HepG2 (cell line): ENCODE data around the gene GPR42. TPM values are rescaled to one million over a fixed set of nuclear protein-coding genes. Genes with fewer than 3 reads are reported as not detected.
A peak's percentile ranks its signal among the peaks of the same experiment; 100 is the strongest.

Source experiments
- ATAC-seq: fragments of 200-7000 bp; cut with Tn5 transposase; 3 replicates; pipeline ENCODE4 v1.9.1; 2020; ENCODE audit warnings: mild to moderate bottlenecking, moderate library complexity
- BruUV-seq: library from RNA; stranded (reverse); fragments of 400-500 nt; replicated peaks from 2 replicates; lab custom pipeline; 2021; lab: Mats Ljungman, UMichigan
- CTCF ChIA-PET: fragments of 300-600 bp; formaldehyde crosslinking; extraction: SDS; loops from one replicate; lab custom pipeline; 2021; ENCODE audit warnings: low total read pairs, inconsistent platforms, low intra/inter-chr PET ratio; lab: Yijun Ruan, JAX
- POLR2A ChIA-PET: fragments of 350-600 bp; sonication (Branson Sonifier 250); formaldehyde crosslinking; loops from one replicate; lab custom pipeline; 2020; ENCODE audit warnings: antibody characterized with exemption, inconsistent platforms; lab: Yijun Ruan, JAX
- DNase-seq: peaks from one replicate; pipeline ENCODE4 v3.0.0-alpha.2; 2015; ENCODE audit warnings: low spot score
- FAIRE-seq: peaks from 3 replicates; lab custom pipeline; 2011; peaks lifted over from hg19 to GRCh38; lab: Jason Lieb, UNC
- H2AFZ ChIP-seq: one replicate; pipeline ENCODE4 v1.6.1; 2011; ENCODE audit warnings: low read length, inconsistent platforms
- H3K27ac ChIP-seq: fragments of 300-600 bp; 3 replicates; pipeline ENCODE4 v1.8.0; 2011; ENCODE audit warnings: mixed run types, mild to moderate bottlenecking, mixed read lengths, low read length, inconsistent platforms; ENCODE audit not compliant: insufficient read depth; ENCODE audit errors: extremely low read length
- H3K27me3 ChIP-seq, 2 experiments: fragments of 200-600 bp in 1 of 2; 2 replicates in 1 of 2; 3 replicates in 1 of 2; pipeline versions ENCODE4 v1.6.0 to v1.8.0; 2011; ENCODE audit warnings: low read length in 2 of 2, mild to moderate bottlenecking in 2 of 2, moderate library complexity in 2 of 2, inconsistent platforms in 1 of 2; ENCODE audit not compliant: insufficient read depth in 2 of 2, control insufficient read depth in 1 of 2
- H3K36me3 ChIP-seq, 2 experiments: fragments of 200-600 bp in 1 of 2; replicated peaks in 1 of 2; 2 replicates in 1 of 2; 3 replicates in 1 of 2; pipeline versions ENCODE4 v1.5.1 to v1.8.0; 2011; ENCODE audit warnings: low read length in 2 of 2, inconsistent platforms in 1 of 2; ENCODE audit not compliant: insufficient read depth in 2 of 2, control insufficient read depth in 1 of 2
- H3K4me1 ChIP-seq: 2 replicates; pipeline ENCODE4 v1.5.1; 2012; ENCODE audit warnings: low read length, inconsistent platforms; ENCODE audit not compliant: insufficient read depth
- H3K4me2 ChIP-seq: 2 replicates; pipeline ENCODE4 v1.6.0; 2011; ENCODE audit warnings: low read depth, low read length, inconsistent platforms
- H3K4me3 ChIP-seq, 3 experiments: fragments of 200-600 bp in 1 of 3; sonication (generic), shearing (Covaris generic) in 1 of 3; replicated peaks in 1 of 3; 2 replicates each; pipeline ENCODE4 v1.5.1; 2011 to 2016; ENCODE audit warnings: low read length in 3 of 3, inconsistent platforms in 2 of 3, low read depth in 2 of 3, mild to moderate bottlenecking in 2 of 3, control low read depth in 1 of 3, mixed read lengths in 1 of 3; ENCODE audit not compliant: insufficient read depth in 1 of 3
- H3K79me2 ChIP-seq: one replicate; pipeline ENCODE4 v1.6.1; 2011; ENCODE audit warnings: low read length, inconsistent platforms; ENCODE audit not compliant: insufficient read depth
- H3K9ac ChIP-seq: 2 replicates; pipeline ENCODE4 v1.6.0; 2011; ENCODE audit warnings: mild to moderate bottlenecking, low read depth, low read length, inconsistent platforms; ENCODE audit not compliant: insufficient read depth
- H3K9me3 ChIP-seq: 2 replicates; pipeline ENCODE4 v1.5.1; 2012; ENCODE audit warnings: mild to moderate bottlenecking, low read length
- H4K20me1 ChIP-seq: 2 replicates; pipeline ENCODE4 v1.6.0; 2011; ENCODE audit warnings: inconsistent platforms, mild to moderate bottlenecking, low read length, moderate library complexity; ENCODE audit not compliant: insufficient read depth
- HDAC6 ChIP-seq: fragments of 200-600 bp; sonication (generic); IDR thresholded peaks from 2 replicates; pipeline ENCODE4 v1.7.0; 2017; ENCODE audit warnings: mild to moderate bottlenecking, antibody characterized with exemption, low read length, low read depth
- HNF4A ChIP-seq: sonication (generic); formaldehyde crosslinking; IDR thresholded peaks from 2 replicates; pipeline ENCODE4 v1.4.0; 2020; ENCODE audit warnings: missing genetic modification reagents
- NR2F6 ChIP-seq, 2 experiments: IDR thresholded peaks; 2 replicates each; pipeline ENCODE4 v1.6.1; 2016; ENCODE audit warnings: antibody characterized with exemption in 1 of 2, mild to moderate bottlenecking in 1 of 2
- ZNF292 ChIP-seq: sonication (generic); formaldehyde crosslinking; IDR thresholded peaks from 2 replicates; pipeline ENCODE4 v1.8.1; 2022; ENCODE audit warnings: mild to moderate bottlenecking, low read depth, missing genetic modification reagents, borderline replicate concordance
- WGBS: methylation state at CpG from one replicate; pipeline ENCODE4 v1.1.6; 2017; ENCODE audit warnings: low lambda C conversion rate; 5-methylcytosine and 5-hydroxymethylcytosine counted together
- in situ Hi-C: cut with HindIII; loops from 2 replicates; pipeline ENCODE4 v1.10.0; 2017; ENCODE audit warnings: low pct_unique_long_range_greater_than_20kb; ENCODE audit not compliant: extremely low pct_ligation_motif_present
- intact Hi-C: fragments of 100-400 bp; cut with micrococcal nuclease; formaldehyde crosslinking; loops from one replicate; pipeline ENCODE4 v1.10.0; 2022; ENCODE audit not compliant: unreplicated experiment
- polyA plus RNA-seq, 8 experiments: library from polyadenylated mRNA; depleted of rRNA in 3 of 8; stranded (reverse) in 7 of 8; unstranded in 1 of 8; fragments of >200 nt; fragmentation: Illumina TruSeq in 4 of 8; extraction: Trizol in 4 of 8; gene quantifications; 2 replicates each; pipeline versions ENCODE4 v1.2.1 to v1.2.3, GENCODE V29; 2011 to 2016; ENCODE audit warnings: low read depth in 4 of 8, missing spikeins in 1 of 8, mixed read lengths in 1 of 8; ENCODE audit not compliant: insufficient read depth in 1 of 8
- total RNA-seq, 5 experiments: library from RNA; depleted of rRNA; stranded (reverse); fragments of >200 nt; fragmentation: Illumina TruSeq; extraction: Trizol; gene quantifications; 2 replicates each; pipeline ENCODE4 v1.2.3, GENCODE V29; 2016; ENCODE audit warnings: low read depth in 1 of 5
- TF ChIP-seq, protein P1 (sequence below): IDR thresholded peaks from 2 replicates; pipeline ENCODE4 v1.6.1; 2016; ENCODE audit warnings: low read depth, missing genetic modification reagents, missing compliant biosample characterization
- TF ChIP-seq, protein P2 (sequence below): sonication (generic); formaldehyde crosslinking; IDR thresholded peaks from 2 replicates; pipeline ENCODE4 v1.4.0; 2020; ENCODE audit warnings: missing genetic modification reagents

Gene GPR42
- total and polyA plus RNA-seq, 2 of the 13 experiments (the other 11 are each of a cell fraction or from before 2014, with no cell fraction given) = not detected

DNA sequence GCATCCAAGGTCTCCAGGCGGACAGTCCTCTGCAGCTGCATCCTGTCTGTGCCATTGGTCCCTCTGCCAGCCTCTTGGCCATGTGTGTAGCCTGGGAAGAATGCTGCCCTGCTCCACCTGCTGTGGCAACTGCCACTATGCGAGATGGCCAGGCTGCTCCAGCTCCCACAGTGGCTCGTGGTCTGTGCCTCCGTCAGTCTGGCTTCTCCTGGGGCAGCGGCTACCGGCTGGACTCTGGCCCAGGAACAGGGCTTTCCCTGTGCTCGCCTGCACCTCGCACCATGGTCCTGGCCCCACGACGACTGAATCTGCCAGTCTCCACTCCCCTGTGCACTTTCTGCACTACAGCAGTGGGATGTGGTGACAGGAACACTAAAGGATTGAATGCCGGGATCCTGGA lies 50.5 kb downstream of the GPR42 start:
- Histone ChIP-seq H3K79me2 (no peaks in the 10 kb centered on the region), H3K36me3 (no peaks in the 10 kb centered on the region), H3K4me3 (peak overlapping the region in 1 of 3 experiments; percentile 51; a peak in 1 of 6 replicates), H2AFZ (no peak overlapping the region), H3K9me3 (no peaks in the 10 kb centered on the region), H3K9ac (no peak overlapping the region), H4K20me1 (no peaks in the 10 kb centered on the region), H3K27ac (no peak overlapping the region), H3K4me2 (peak overlapping the region; percentile 58), H3K4me1 (peaks cover 65% of the 10 kb centered on the region), H3K27me3 (no peaks in the 10 kb centered on the region)
- FAIRE-seq = no peak
- POLR2A ChIA-PET = interaction anchor here (1.0 to 2.2 kb wide), 2 partner anchors 39 to 41 kb away, joined by 4 to 7 read pairs; no protein-coding TSS in a partner anchor
- ATAC-seq = peak; percentile 65
- WGBS = 21% methylated on average over 3 of the region's 11 CpGs
- intact Hi-C loops = loop anchor here (2.0 kb wide), 1 partner anchor 37 kb away; no protein-coding TSS in a partner anchor
- no peak for DNase-seq
- in situ Hi-C loops = no loop called here
- CTCF ChIA-PET = no interaction called here
- BruUV-seq = no TSS peak
- TF ChIP-seq HDAC6 = no peak
- peak; percentile 59 for TF ChIP-seq HNF4A (CRISPR knock-in tag)
- TF ChIP-seq, protein P1, sequence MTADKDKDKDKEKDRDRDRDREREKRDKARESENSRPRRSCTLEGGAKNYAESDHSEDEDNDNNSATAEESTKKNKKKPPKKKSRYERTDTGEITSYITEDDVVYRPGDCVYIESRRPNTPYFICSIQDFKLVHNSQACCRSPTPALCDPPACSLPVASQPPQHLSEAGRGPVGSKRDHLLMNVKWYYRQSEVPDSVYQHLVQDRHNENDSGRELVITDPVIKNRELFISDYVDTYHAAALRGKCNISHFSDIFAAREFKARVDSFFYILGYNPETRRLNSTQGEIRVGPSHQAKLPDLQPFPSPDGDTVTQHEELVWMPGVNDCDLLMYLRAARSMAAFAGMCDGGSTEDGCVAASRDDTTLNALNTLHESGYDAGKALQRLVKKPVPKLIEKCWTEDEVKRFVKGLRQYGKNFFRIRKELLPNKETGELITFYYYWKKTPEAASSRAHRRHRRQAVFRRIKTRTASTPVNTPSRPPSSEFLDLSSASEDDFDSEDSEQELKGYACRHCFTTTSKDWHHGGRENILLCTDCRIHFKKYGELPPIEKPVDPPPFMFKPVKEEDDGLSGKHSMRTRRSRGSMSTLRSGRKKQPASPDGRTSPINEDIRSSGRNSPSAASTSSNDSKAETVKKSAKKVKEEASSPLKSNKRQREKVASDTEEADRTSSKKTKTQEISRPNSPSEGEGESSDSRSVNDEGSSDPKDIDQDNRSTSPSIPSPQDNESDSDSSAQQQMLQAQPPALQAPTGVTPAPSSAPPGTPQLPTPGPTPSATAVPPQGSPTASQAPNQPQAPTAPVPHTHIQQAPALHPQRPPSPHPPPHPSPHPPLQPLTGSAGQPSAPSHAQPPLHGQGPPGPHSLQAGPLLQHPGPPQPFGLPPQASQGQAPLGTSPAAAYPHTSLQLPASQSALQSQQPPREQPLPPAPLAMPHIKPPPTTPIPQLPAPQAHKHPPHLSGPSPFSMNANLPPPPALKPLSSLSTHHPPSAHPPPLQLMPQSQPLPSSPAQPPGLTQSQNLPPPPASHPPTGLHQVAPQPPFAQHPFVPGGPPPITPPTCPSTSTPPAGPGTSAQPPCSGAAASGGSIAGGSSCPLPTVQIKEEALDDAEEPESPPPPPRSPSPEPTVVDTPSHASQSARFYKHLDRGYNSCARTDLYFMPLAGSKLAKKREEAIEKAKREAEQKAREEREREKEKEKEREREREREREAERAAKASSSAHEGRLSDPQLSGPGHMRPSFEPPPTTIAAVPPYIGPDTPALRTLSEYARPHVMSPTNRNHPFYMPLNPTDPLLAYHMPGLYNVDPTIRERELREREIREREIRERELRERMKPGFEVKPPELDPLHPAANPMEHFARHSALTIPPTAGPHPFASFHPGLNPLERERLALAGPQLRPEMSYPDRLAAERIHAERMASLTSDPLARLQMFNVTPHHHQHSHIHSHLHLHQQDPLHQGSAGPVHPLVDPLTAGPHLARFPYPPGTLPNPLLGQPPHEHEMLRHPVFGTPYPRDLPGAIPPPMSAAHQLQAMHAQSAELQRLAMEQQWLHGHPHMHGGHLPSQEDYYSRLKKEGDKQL (CRISPR knock-in tag) = no peak
- TF ChIP-seq NR2F6 (IDR thresholded peaks at IDR 0.05) = no peak
- no peak for TF ChIP-seq NR2F6 (CRISPR knock-in tag; IDR thresholded peaks at IDR 0.05)
- TF ChIP-seq, protein P2, sequence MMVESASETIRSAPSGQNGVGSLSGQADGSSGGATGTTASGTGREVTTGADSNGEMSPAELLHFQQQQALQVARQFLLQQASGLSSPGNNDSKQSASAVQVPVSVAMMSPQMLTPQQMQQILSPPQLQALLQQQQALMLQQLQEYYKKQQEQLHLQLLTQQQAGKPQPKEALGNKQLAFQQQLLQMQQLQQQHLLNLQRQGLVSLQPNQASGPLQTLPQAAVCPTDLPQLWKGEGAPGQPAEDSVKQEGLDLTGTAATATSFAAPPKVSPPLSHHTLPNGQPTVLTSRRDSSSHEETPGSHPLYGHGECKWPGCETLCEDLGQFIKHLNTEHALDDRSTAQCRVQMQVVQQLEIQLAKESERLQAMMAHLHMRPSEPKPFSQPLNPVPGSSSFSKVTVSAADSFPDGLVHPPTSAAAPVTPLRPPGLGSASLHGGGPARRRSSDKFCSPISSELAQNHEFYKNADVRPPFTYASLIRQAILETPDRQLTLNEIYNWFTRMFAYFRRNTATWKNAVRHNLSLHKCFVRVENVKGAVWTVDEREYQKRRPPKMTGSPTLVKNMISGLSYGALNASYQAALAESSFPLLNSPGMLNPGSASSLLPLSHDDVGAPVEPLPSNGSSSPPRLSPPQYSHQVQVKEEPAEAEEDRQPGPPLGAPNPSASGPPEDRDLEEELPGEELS = no peak
- TF ChIP-seq ZNF292 (CRISPR knock-in tag) = 0 out of 2 replicates have a peak, but pooled peaks have one; percentile 44
